Endothelial cell of umbilical vein (primary cell): Measurements from ENCODE around the gene LCT. TPM values are rescaled to one million over a fixed set of nuclear protein-coding genes. Genes with fewer than 3 reads are reported as not detected.
A peak's percentile ranks its signal among the peaks of the same experiment; 100 is the strongest.

Experiments used
- BruUV-seq: library from RNA; stranded (reverse); fragments of 400-500 nt; replicated peaks from 2 replicates; lab custom pipeline; 2021; lab: Mats Ljungman, UMichigan
- CTCF ChIA-PET: fragments of 300-600, 350-600 bp; sonication (Branson Sonifier 250); formaldehyde crosslinking; loops from one replicate; lab custom pipeline; 2021; ENCODE audit warnings: antibody characterized with exemption, inconsistent platforms; lab: Charles Lee
- POLR2A ChIA-PET: fragments of 300-600, 350-600 bp; sonication (Branson Sonifier 250); formaldehyde crosslinking; loops from one replicate; lab custom pipeline; 2021; ENCODE audit warnings: antibody characterized with exemption, inconsistent platforms; lab: Charles Lee
- DNase-seq: peaks from one replicate; pipeline ENCODE4 v3.0.0-alpha.2; 2011; ENCODE audit warnings: low read depth, low spot score
- FAIRE-seq: peaks from 2 replicates; lab custom pipeline; 2011; peaks lifted over from hg19 to GRCh38; lab: Jason Lieb, UNC
- H2AFZ ChIP-seq: 2 replicates; pipeline ENCODE4 v1.6.0; 2012; ENCODE audit warnings: low read depth, low read length, control low read depth, inconsistent platforms
- H3K27ac ChIP-seq: 2 replicates; pipeline ENCODE4 v1.5.1; 2011; ENCODE audit warnings: low read depth, mild to moderate bottlenecking, control low read depth, low read length, moderate library complexity; ENCODE audit not compliant: insufficient read depth
- H3K27me3 ChIP-seq, 2 experiments: 2 replicates each; pipeline versions ENCODE4 v1.6.0 to v1.6.1; 2011; ENCODE audit warnings: low read length in 2 of 2, mixed read lengths in 1 of 2; ENCODE audit not compliant: control insufficient read depth in 2 of 2, insufficient read depth in 2 of 2
- H3K36me3 ChIP-seq, 2 experiments: 2 replicates in 1 of 2; 3 replicates in 1 of 2; pipeline ENCODE4 v1.5.1; 2011; ENCODE audit warnings: low read length in 2 of 2, mild to moderate bottlenecking in 1 of 2, moderate library complexity in 1 of 2; ENCODE audit not compliant: control insufficient read depth in 2 of 2, insufficient read depth in 2 of 2; ENCODE audit errors: extremely low read depth in 1 of 2
- H3K4me1 ChIP-seq: 3 replicates; pipeline ENCODE4 v1.5.1; 2011; ENCODE audit warnings: mild to moderate bottlenecking, low read length; ENCODE audit not compliant: control insufficient read depth, insufficient read depth; ENCODE audit errors: extremely low read depth
- H3K4me2 ChIP-seq: 2 replicates; pipeline ENCODE4 v1.6.1; 2011; ENCODE audit warnings: low read length, control low read depth, mixed read lengths; ENCODE audit not compliant: insufficient read depth
- H3K4me3 ChIP-seq, 3 experiments: fragments of 200-600 bp in 1 of 3; sonication (generic), shearing (Covaris generic) in 1 of 3; replicated peaks in 1 of 3; 2 replicates each; pipeline ENCODE4 v1.5.1; 2011 to 2016; ENCODE audit warnings: control low read depth in 3 of 3, low read length in 3 of 3, mild to moderate bottlenecking in 2 of 3, inconsistent platforms in 1 of 3, low read depth in 1 of 3, moderate library complexity in 1 of 3; ENCODE audit not compliant: insufficient read depth in 1 of 3
- H3K79me2 ChIP-seq: 2 replicates; pipeline ENCODE4 v1.6.0; 2012; ENCODE audit warnings: low read length, inconsistent platforms; ENCODE audit not compliant: control insufficient read depth, insufficient read depth
- H3K9ac ChIP-seq: replicated peaks from 2 replicates; pipeline ENCODE3; 2011; ENCODE audit warnings: low read length, control low read depth; ENCODE audit not compliant: insufficient read depth; ENCODE audit errors: extremely low read depth
- H3K9me1 ChIP-seq: replicated peaks from 3 replicates; pipeline ENCODE4 v1.6.0; 2011; ENCODE audit warnings: mild to moderate bottlenecking, low read length; ENCODE audit not compliant: control insufficient read depth, insufficient read depth; ENCODE audit errors: extremely low read depth
- H3K9me3 ChIP-seq: replicated peaks from 2 replicates; pipeline ENCODE4 v1.5.1; 2012; ENCODE audit warnings: low read length, inconsistent platforms; ENCODE audit not compliant: control insufficient read depth, insufficient read depth
- H4K20me1 ChIP-seq: replicated peaks from 2 replicates; pipeline ENCODE3; 2011; ENCODE audit warnings: mild to moderate bottlenecking, low read length; ENCODE audit not compliant: control insufficient read depth, insufficient read depth; ENCODE audit errors: extremely low read depth
- MYC ChIP-seq: IDR thresholded peaks from one replicate; pipeline ENCODE4 v1.6.1; 2011; ENCODE audit warnings: mild to moderate bottlenecking, low read depth, low read length
- POLR2A ChIP-seq: IDR thresholded peaks from 2 replicates; pipeline ENCODE4 v1.6.1; 2012; ENCODE audit warnings: low read depth, mild to moderate bottlenecking, control low read depth, low read length
- POLR2AphosphoS5 ChIP-seq: IDR thresholded peaks from 2 replicates; pipeline ENCODE4 v1.6.1; 2012; ENCODE audit warnings: low read depth, mild to moderate bottlenecking, control low read depth, low read length, moderate library complexity; ENCODE audit not compliant: insufficient read depth
- dilution Hi-C: fragments of 300-500 bp; cut with MboI; formaldehyde crosslinking; loops from one replicate; pipeline ENCODE4 v1.15.0; 2019; ENCODE audit warnings: low sequenced_read_pairs; ENCODE audit not compliant: extremely low pct_ligation_motif_present
- intact Hi-C: fragments of 100-400 bp; cut with micrococcal nuclease; formaldehyde crosslinking; loops from one replicate; pipeline ENCODE4 v1.10.0; 2022
- polyA plus RNA-seq, 4 experiments: library from polyadenylated mRNA; depleted of rRNA in 3 of 4; stranded (reverse) in 3 of 4; unstranded in 1 of 4; fragments of >200 nt; gene quantifications; 2 replicates each; pipeline versions ENCODE4 v1.2.1 to v1.2.3, GENCODE V29; 2011 to 2012; ENCODE audit warnings: missing spikeins in 1 of 4
- total RNA-seq: library from RNA; stranded (reverse); gene quantifications from 2 replicates; pipeline ENCODE4 v1.2.3, GENCODE V29; 2021
- TF ChIP-seq, protein P1 (sequence below), 2 donors: IDR thresholded peaks; 1 replicate in 1 of 2; 2 replicates in 1 of 2; pipeline ENCODE4 v1.5.1; 2011; ENCODE audit warnings: low read length in 2 of 2, mild to moderate bottlenecking in 2 of 2, moderate library complexity in 2 of 2, control low read depth in 1 of 2, inconsistent platforms in 1 of 2, low read depth in 1 of 2; ENCODE audit not compliant: insufficient read depth in 1 of 2; ENCODE audit errors: extremely low read depth in 1 of 2

Gene LCT
- total and polyA plus RNA-seq, 2 donors (not counting 3 experiments of a cell fraction or from before 2014, with no cell fraction given): 0.07 TPM; not detected in 1

DNA sequence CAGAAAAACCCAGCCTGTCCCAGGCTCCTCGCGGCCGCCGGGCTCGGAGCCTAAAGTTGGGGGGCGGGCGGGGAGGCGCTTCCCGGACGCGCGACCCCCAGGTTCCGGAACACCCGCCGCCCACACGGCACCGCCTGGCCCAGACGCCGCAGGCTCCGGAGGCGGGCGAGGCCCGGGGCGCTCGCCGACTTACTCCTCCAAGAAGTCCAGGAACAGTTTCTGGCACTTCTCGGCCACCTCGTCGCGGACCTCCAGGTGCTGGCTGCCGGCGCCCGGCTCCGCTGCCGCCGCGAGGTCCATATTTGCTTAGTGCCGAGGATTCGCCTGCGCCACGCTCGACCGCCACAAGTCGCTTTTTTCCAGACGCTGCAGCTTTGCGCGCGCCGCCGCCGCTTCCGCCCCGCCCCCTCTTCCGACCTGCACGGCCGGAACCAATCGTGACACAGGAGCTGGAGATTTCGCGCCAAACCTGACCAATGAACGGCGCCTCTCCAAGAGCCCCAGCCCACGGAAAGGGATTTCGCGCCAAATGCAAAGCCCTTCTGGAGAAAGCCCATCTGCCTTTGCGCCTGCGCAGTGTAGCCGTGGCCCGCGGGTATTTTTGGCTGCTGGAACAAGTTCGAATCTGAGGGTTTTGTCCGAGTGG, 39.2 kb upstream of the LCT start, which contains the start of gene MCM6:
MCM6 (minus strand) TSS at position 378 of the 646 bp plus-strand sequence; CDS start at position 300, 78 bp downstream.
- peak within 1 kb of the TSS; percentile 97 for H2AFZ ChIP-seq
- intact Hi-C loops (loop anchor here (5.0 kb wide), 3 partner anchors 36 to 344 kb away; partner anchors contain the start of genes R3HDM1, UBXN4 and ZRANB3), dilution Hi-C loops (no loop called here)
- no peaks in the 10 kb centered on the region for H3K27me3 ChIP-seq
- H3K4me3 ChIP-seq: peak within 1 kb of the TSS; percentile 75 to 83 (median 76)
- H3K9me1 ChIP-seq: no peaks in the 10 kb centered on the region
- TSS peak; percentile 58 for BruUV-seq
- peak within 1 kb of the TSS; percentile 58 for H3K27ac ChIP-seq
- peak within 1 kb of the TSS; percentile 83 for H3K9ac ChIP-seq
- DNase-seq (peak; percentile 99), FAIRE-seq (peak; percentile 92)
- H3K4me1 ChIP-seq: peaks cover 5% of the 10 kb centered on the region
- TF ChIP-seq, protein P1, sequence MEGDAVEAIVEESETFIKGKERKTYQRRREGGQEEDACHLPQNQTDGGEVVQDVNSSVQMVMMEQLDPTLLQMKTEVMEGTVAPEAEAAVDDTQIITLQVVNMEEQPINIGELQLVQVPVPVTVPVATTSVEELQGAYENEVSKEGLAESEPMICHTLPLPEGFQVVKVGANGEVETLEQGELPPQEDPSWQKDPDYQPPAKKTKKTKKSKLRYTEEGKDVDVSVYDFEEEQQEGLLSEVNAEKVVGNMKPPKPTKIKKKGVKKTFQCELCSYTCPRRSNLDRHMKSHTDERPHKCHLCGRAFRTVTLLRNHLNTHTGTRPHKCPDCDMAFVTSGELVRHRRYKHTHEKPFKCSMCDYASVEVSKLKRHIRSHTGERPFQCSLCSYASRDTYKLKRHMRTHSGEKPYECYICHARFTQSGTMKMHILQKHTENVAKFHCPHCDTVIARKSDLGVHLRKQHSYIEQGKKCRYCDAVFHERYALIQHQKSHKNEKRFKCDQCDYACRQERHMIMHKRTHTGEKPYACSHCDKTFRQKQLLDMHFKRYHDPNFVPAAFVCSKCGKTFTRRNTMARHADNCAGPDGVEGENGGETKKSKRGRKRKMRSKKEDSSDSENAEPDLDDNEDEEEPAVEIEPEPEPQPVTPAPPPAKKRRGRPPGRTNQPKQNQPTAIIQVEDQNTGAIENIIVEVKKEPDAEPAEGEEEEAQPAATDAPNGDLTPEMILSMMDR (IDR thresholded peaks at IDR 0.05; ENCODE audit: extremely low read depth in 1 of 2, insufficient read depth in 1 of 2, low read depth in 1 of 2, low read length in 2 of 2): no peak
- TF ChIP-seq MYC (no peak), POLR2AphosphoS5 (peak; percentile 44), POLR2A (peak; percentile 26)
- CTCF ChIA-PET: interaction anchor here (0.8 to 1.9 kb wide), 8 partner anchors 10 to 887 kb away, joined by 3 to 8 read pairs (median 4); no protein-coding TSS in a partner anchor
- H3K9me3 ChIP-seq: no peaks in the 10 kb centered on the region
- no peaks in the 10 kb centered on the region for H4K20me1 ChIP-seq
- peak within 1 kb of the TSS; percentile 85 for H3K4me2 ChIP-seq
- peaks cover 30% of the 10 kb centered on the region for H3K79me2 ChIP-seq
- peaks cover 0 to 4% of the 10 kb centered on the region in 2 experiments for H3K36me3 ChIP-seq
- POLR2A ChIA-PET: no interaction called here
